K562 (cell line): ENCODE measurements around the gene GALNT5.

Experiments
- ATF7 ChIP-seq: fragments of 450-650 bp; IDR thresholded peaks from 2 replicates; pipeline ENCODE4 v1.7.1; 2014; ENCODE audit warnings: mild to moderate bottlenecking, moderate library complexity
- CTCF ChIP-seq, 3 experiments: IDR thresholded peaks in 2 of 3; conservative IDR thresholded peaks in 1 of 3; 2 replicates each; pipeline ENCODE4 v1.5.1; 2011 to 2012; ENCODE audit warnings: low read length in 3 of 3, mild to moderate bottlenecking in 3 of 3, control low read depth in 2 of 3, improper control_type of control experiment in 1 of 3, inconsistent platforms in 1 of 3, low read depth in 1 of 3, mixed read lengths in 1 of 3, moderate library complexity in 1 of 3; ENCODE audit not compliant: insufficient read depth in 2 of 3
- FOXA1 ChIP-seq: fragments of 450-650 bp; IDR thresholded peaks from 2 replicates; pipeline ENCODE4 v1.6.1; 2016; ENCODE audit warnings: mild to moderate bottlenecking, borderline replicate concordance
- FOXK2 ChIP-seq, 2 experiments: fragments of 450-650 bp; IDR thresholded peaks in 1 of 2; conservative IDR thresholded peaks in 1 of 2; 2 replicates each; pipeline ENCODE4 v1.6.1; 2016; ENCODE audit warnings: low read depth in 2 of 2, mild to moderate bottlenecking in 1 of 2
- MYC ChIP-seq, 2 experiments: fragments of 250-450 bp in 1 of 2; sonication (Bioruptor Pico) in 1 of 2; IDR thresholded peaks; 2 replicates each; pipeline versions ENCODE4 v1.5.1 to v1.6.1; 2012 to 2021; ENCODE audit warnings: low read depth in 2 of 2, borderline replicate concordance in 1 of 2, improper control_type of control experiment in 1 of 2, low read length in 1 of 2, mild to moderate bottlenecking in 1 of 2, moderate library complexity in 1 of 2
- POLR2A ChIP-seq: fragments of 450-650 bp; conservative IDR thresholded peaks from 2 replicates; pipeline ENCODE4 v1.6.1; 2016
- RBM39 ChIP-seq: fragments of 200-400 bp; formaldehyde crosslinking; optimal IDR thresholded peaks from 2 replicates; pipeline ENCODE3; 2018; ENCODE audit warnings: low read depth, low read length
- TOE1 ChIP-seq, 2 experiments: fragments of 450-650 bp in 1 of 2; sonication (generic) in 1 of 2; formaldehyde crosslinking in 1 of 2; IDR thresholded peaks; 2 replicates each; pipeline versions ENCODE4 v1.7.1 to v1.8.0; 2016 to 2022; ENCODE audit warnings: borderline replicate concordance in 2 of 2, mild to moderate bottlenecking in 2 of 2, antibody characterized with exemption in 1 of 2, inconsistent platforms in 1 of 2, low read depth in 1 of 2, missing genetic modification reagents in 1 of 2, moderate library complexity in 1 of 2
- ZNF274 ChIP-seq: IDR thresholded peaks from 2 replicates; pipeline ENCODE4 v1.6.1; 2011; ENCODE audit warnings: low read depth, mild to moderate bottlenecking, low read length, moderate library complexity, borderline replicate concordance
- TF ChIP-seq, protein P1 (sequence below): sonication (generic); formaldehyde crosslinking; IDR thresholded peaks from 2 replicates; pipeline ENCODE4 v1.9.0; 2022; ENCODE audit warnings: mild to moderate bottlenecking, missing genetic modification reagents
- TF ChIP-seq, protein P2 (sequence below), 2 experiments: fragments of 450-650 bp in 1 of 2; IDR thresholded peaks; 2 replicates each; pipeline ENCODE4 v1.6.1; 2011 to 2017; ENCODE audit warnings: low read depth in 2 of 2, antibody characterized with exemption in 1 of 2, borderline replicate concordance in 1 of 2, low read length in 1 of 2, mild to moderate bottlenecking in 1 of 2, mixed read lengths in 1 of 2; ENCODE audit not compliant: control insufficient read depth in 1 of 2

- TF ChIP-seq RBM39 (no peak), MYC (IDR thresholded peaks at IDR 0.05; ENCODE audit: low read depth, low read length) (no peak), MYC (CRISPR knock-in tag; IDR thresholded peaks at IDR 0.05; ENCODE audit: borderline replicate concordance, low read depth) (no peak), ZNF274 (no peak), FOXA1 (no peak), CTCF (IDR thresholded peaks at IDR 0.05 in 2 of 3, conservative IDR thresholded peaks at IDR 0.05 in 1 of 3; ENCODE audit: insufficient read depth in 2 of 3, low read depth in 1 of 3, low read length in 3 of 3) (no peak), ATF7 (no peak), FOXK2 (conservative IDR thresholded peaks at IDR 0.05 in 1 of 2, IDR thresholded peaks at IDR 0.05 in 1 of 2; ENCODE audit: low read depth in 2 of 2) (no peak), POLR2A (no peak), TOE1 (IDR thresholded peaks at IDR 0.05; ENCODE audit: borderline replicate concordance) (no peak), TOE1 (CRISPR knock-in tag; IDR thresholded peaks at IDR 0.05; ENCODE audit: borderline replicate concordance, low read depth) (no peak)
- TF ChIP-seq, protein P1, sequence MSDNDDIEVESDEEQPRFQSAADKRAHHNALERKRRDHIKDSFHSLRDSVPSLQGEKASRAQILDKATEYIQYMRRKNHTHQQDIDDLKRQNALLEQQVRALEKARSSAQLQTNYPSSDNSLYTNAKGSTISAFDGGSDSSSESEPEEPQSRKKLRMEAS (CRISPR knock-in tag): no peak
- TF ChIP-seq, protein P2, sequence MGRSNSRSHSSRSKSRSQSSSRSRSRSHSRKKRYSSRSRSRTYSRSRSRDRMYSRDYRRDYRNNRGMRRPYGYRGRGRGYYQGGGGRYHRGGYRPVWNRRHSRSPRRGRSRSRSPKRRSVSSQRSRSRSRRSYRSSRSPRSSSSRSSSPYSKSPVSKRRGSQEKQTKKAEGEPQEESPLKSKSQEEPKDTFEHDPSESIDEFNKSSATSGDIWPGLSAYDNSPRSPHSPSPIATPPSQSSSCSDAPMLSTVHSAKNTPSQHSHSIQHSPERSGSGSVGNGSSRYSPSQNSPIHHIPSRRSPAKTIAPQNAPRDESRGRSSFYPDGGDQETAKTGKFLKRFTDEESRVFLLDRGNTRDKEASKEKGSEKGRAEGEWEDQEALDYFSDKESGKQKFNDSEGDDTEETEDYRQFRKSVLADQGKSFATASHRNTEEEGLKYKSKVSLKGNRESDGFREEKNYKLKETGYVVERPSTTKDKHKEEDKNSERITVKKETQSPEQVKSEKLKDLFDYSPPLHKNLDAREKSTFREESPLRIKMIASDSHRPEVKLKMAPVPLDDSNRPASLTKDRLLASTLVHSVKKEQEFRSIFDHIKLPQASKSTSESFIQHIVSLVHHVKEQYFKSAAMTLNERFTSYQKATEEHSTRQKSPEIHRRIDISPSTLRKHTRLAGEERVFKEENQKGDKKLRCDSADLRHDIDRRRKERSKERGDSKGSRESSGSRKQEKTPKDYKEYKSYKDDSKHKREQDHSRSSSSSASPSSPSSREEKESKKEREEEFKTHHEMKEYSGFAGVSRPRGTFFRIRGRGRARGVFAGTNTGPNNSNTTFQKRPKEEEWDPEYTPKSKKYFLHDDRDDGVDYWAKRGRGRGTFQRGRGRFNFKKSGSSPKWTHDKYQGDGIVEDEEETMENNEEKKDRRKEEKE (IDR thresholded peaks at IDR 0.05; ENCODE audit: borderline replicate concordance in 1 of 2, control insufficient read depth in 1 of 2, low read depth in 2 of 2, low read length in 1 of 2): no peak
These were observed 82.6 kb downstream of the GALNT5 start for GRCh38 chr2:157339965-157340655.
